Naive thymus-derived CD4-positive, alpha-beta T cell (primary cell): ENCODE results near the gene SRSF9. TPM values are rescaled to one million over a fixed set of nuclear protein-coding genes. Genes with fewer than 3 reads are reported as not detected.

Experiments used
- ATAC-seq: fragments of 150-1000 bp; cut with Tn5 transposase; 2 replicates; pipeline ENCODE4 v1.10.0; 2021; ENCODE audit warnings: mild to moderate bottlenecking, moderate library complexity
- CTCF ChIA-PET: fragments of 350-600 bp; sonication (Branson Sonifier 250); formaldehyde crosslinking; loops from one replicate; lab custom pipeline; 2021; ENCODE audit warnings: antibody characterized with exemption; lab: Charles Lee
- POLR2A ChIA-PET: fragments of 350-600 bp; sonication (Branson Sonifier 250); formaldehyde crosslinking; loops from one replicate; lab custom pipeline; 2021; ENCODE audit warnings: antibody characterized with exemption, inconsistent platforms; lab: Charles Lee
- DNase-seq, 9 donors: peaks; one replicate each; pipeline versions ENCODE4 v3.0.0 to v3.0.0-alpha.2; 2020 to 2022; ENCODE audit warnings: mixed read lengths in 1 of 9
- H3K27ac ChIP-seq: one replicate; pipeline ENCODE4 v1.7.0; 2013; ENCODE audit warnings: mild to moderate bottlenecking, low read depth, low read length, moderate library complexity
- H3K27me3 ChIP-seq, 2 donors: one replicate each; pipeline ENCODE4 v1.7.0; 2013; ENCODE audit warnings: low read length in 2 of 2, mild to moderate bottlenecking in 2 of 2, moderate library complexity in 2 of 2; ENCODE audit not compliant: control insufficient read depth in 2 of 2, insufficient read depth in 2 of 2
- H3K36me3 ChIP-seq, 3 experiments: 1 replicate in 2 of 3; 2 replicates in 1 of 3; pipeline ENCODE4 v1.7.0; 2013; ENCODE audit warnings: low read length in 3 of 3, mild to moderate bottlenecking in 3 of 3, moderate library complexity in 1 of 3; ENCODE audit not compliant: insufficient read depth in 3 of 3, control insufficient read depth in 2 of 3
- H3K4me1 ChIP-seq, 2 donors: one replicate each; pipeline ENCODE4 v1.7.0; 2013; ENCODE audit warnings: low read length in 2 of 2, mild to moderate bottlenecking in 2 of 2, moderate library complexity in 1 of 2; ENCODE audit not compliant: control insufficient read depth in 2 of 2, insufficient read depth in 2 of 2
- H3K4me3 ChIP-seq: 2 replicates; pipeline ENCODE4 v1.7.0; 2013; ENCODE audit warnings: mild to moderate bottlenecking, low read length
- H3K9me3 ChIP-seq, 3 experiments: 1 replicate in 2 of 3; 2 replicates in 1 of 3; pipeline ENCODE4 v1.7.0; 2013; ENCODE audit warnings: low read length in 3 of 3; ENCODE audit not compliant: control insufficient read depth in 2 of 3
- H3K27ac Mint-ChIP-seq, 9 donors: one replicate each; pipeline ENCODE4 v1.8.0; 2020 to 2022; ENCODE audit warnings: mixed read lengths in 9 of 9, mild to moderate bottlenecking in 8 of 9, moderate library complexity in 5 of 9, inconsistent platforms in 2 of 9
- H3K27me3 Mint-ChIP-seq, 5 donors: one replicate each; pipeline ENCODE4 v1.8.0; 2021 to 2022; ENCODE audit warnings: mixed read lengths in 5 of 5, mild to moderate bottlenecking in 1 of 5
- H3K36me3 Mint-ChIP-seq, 5 donors: one replicate each; pipeline ENCODE4 v1.8.0; 2020 to 2022; ENCODE audit warnings: mixed read lengths in 5 of 5, mild to moderate bottlenecking in 3 of 5, inconsistent platforms in 1 of 5
- H3K4me1 Mint-ChIP-seq, 7 donors: one replicate each; pipeline ENCODE4 v1.8.0; 2020 to 2022; ENCODE audit warnings: mixed read lengths in 7 of 7, mild to moderate bottlenecking in 3 of 7, inconsistent platforms in 1 of 7
- H3K4me3 Mint-ChIP-seq, 10 donors: one replicate each; pipeline ENCODE4 v1.8.0; 2020 to 2022; ENCODE audit warnings: mild to moderate bottlenecking in 10 of 10, mixed read lengths in 10 of 10, moderate library complexity in 6 of 10, inconsistent platforms in 2 of 10
- H3K9me3 Mint-ChIP-seq, 11 donors: one replicate each; pipeline ENCODE4 v1.8.0; 2020 to 2022; ENCODE audit warnings: mixed read lengths in 11 of 11, mild to moderate bottlenecking in 4 of 11, inconsistent platforms in 1 of 11, moderate library complexity in 1 of 11
- intact Hi-C, 2 donors: fragments of 100-400 bp; cut with micrococcal nuclease; formaldehyde crosslinking; loops; one replicate each; pipeline ENCODE4 v1.15.1; 2023
- polyA plus RNA-seq, 2 donors: library from polyadenylated mRNA; unstranded; fragments of 300-500 nt; fragmentation: Illumina TruSeq; gene quantifications; one replicate each; pipeline ENCODE4 v1.2.3, GENCODE V29; 2021
- total RNA-seq, 6 experiments: library from RNA in 5 of 6; stranded (reverse) in 5 of 6; gene quantifications; 1 replicate in 5 of 6; 2 replicates in 1 of 6; pipeline ENCODE4 v1.2.3 and lab custom pipeline; 2021 to 2026

The SRSF9 gene
- total and polyA plus RNA-seq, 7 experiments from 2014 or later, result 136 to 191 (median 148) TPM

DNA sequence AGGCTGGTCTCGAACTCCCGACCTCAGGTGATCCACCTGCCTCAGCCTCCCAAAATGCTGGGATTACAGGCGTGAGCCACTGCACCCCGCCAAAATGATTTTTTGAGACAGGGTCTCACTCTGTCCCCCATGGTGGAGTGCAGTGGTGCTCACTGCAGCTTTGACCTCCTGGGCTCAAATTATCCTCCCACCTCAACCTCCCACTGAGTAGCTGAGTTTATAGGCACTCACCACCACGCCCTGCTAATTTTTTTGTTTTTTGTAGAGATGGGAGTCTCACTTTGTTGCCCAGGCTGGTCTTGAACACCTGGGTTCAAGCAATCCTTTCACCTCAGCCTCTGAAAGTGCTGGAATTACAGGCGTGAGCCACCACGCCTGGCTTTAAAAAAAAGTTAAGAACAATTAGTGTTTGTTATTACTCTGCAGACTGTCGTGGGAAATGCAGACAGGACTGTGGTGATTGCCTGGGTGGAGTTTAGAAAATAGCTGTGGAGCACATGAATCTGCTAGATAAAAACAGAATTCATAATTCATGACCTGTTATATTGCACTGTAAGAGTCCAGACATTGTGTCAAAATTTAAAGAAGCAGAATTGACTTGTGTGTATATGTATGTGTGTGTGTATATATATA is 40.8 kb downstream of the SRSF9 start:
- Histone ChIP-seq H3K27me3 (no peaks in the 10 kb centered on the region), H3K36me3 (no peaks in the 10 kb centered on the region), H3K4me3 (no peak overlapping the region), H3K9me3 (no peaks in the 10 kb centered on the region), H3K4me1 (no peaks in the 10 kb centered on the region), H3K27ac (no peak overlapping the region)
- intact Hi-C loops, result no loop called here
- ATAC-seq (no peak), DNase-seq (no peak)
- ChIA-PET POLR2A (interaction anchor here (0.9 to 1.2 kb wide), 3 partner anchors 10 to 101 kb away, joined by 3 read pairs; partner anchors contain the start of gene PLA2G1B), CTCF (interaction anchor here (0.6 to 2.2 kb wide), 3 partner anchors 72 to 358 kb away, joined by 3 to 8 read pairs (median 4); no protein-coding TSS in a partner anchor)
- H3K27me3 Mint-ChIP-seq, result peaks cover 0 to 17% (median 4%) of the 10 kb centered on the region in 5 donors
- peaks cover 0 to 5% (median 0%) of the 10 kb centered on the region in 11 donors for H3K9me3 Mint-ChIP-seq
- H3K36me3 Mint-ChIP-seq, result no peaks in the 10 kb centered on the region
- H3K4me1 Mint-ChIP-seq, result peaks cover 0 to 5% (median 4%) of the 10 kb centered on the region in 7 donors
- no peak overlapping the region for H3K27ac Mint-ChIP-seq
- no peak overlapping the region for H3K4me3 Mint-ChIP-seq

DNA sequence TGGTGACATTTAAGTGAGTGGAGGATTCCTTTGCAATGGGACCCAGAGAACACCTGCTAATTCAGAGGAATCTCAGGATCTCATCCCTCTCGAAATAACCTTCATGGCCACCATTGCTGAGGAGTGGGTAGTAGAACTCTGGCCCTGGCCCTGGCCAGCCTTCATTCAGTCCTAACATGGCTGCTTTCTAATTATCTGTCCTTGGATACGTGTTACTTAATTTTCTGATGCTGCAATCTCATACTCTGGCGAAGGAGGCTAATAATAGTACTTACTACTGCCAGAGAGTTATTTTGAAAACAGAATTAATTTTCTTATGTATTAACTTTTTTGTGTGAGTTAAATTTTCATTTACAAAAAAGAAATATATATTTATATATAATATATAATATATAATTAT is 43.8 kb downstream of the SRSF9 start:
- Mint-ChIP-seq H3K4me3 (no peak overlapping the region), H3K4me1 (peaks cover 3 to 7% (median 4%) of the 10 kb centered on the region in 7 donors), H3K27ac (no peak overlapping the region), H3K36me3 (no peaks in the 10 kb centered on the region), H3K9me3 (peaks cover 0 to 3% (median 0%) of the 10 kb centered on the region in 11 donors), H3K27me3 (peaks cover 0 to 17% (median 0%) of the 10 kb centered on the region in 5 donors)
- DNase-seq (no peak), ATAC-seq (no peak)
- H3K9me3 ChIP-seq, result no peaks in the 10 kb centered on the region
- H3K4me3 ChIP-seq, result no peak overlapping the region
- no peak overlapping the region for H3K27ac ChIP-seq
- no peaks in the 10 kb centered on the region for H3K36me3 ChIP-seq
- no peaks in the 10 kb centered on the region for H3K27me3 ChIP-seq
- ChIA-PET POLR2A (no interaction called here), CTCF (no interaction called here)
- intact Hi-C loops, result no loop called here
- H3K4me1 ChIP-seq, result no peaks in the 10 kb centered on the region

DNA sequence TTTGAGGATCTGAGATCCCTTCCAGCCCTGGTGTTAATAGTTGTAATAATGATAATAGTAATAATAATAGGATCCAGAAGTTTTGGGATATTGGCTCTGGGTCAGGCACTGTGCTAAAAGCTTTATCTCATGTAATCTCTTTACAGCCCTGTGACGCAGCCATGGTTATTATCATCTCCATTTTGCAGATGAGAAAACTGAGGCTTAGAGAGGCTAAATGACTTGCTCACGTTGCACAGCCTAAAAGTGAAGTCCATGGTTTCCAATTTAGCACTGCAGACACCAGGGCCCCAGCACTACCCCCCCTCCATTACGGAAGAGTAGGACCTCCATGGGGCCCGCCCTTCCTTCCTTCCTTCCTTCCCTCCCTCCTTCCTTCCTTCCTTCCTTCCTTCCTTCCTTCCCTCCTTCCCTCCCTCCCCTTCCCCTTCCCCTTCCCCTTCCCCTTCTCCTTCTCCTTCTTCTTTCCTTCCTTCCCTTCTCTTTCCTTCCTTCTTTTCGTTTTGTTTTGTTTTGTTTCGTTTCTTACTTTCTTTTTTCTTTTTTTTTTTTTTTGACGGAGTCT is 46.6 kb downstream of the SRSF9 start:
- H3K36me3 ChIP-seq, result no peaks in the 10 kb centered on the region
- CTCF ChIA-PET, result interaction anchor here (0.9 kb wide), 1 partner anchor 37 kb away, joined by 4 read pairs; no protein-coding TSS in a partner anchor
- no peaks in the 10 kb centered on the region for H3K9me3 ChIP-seq
- no peak for ATAC-seq
- H3K4me1 Mint-ChIP-seq, result peaks cover 0 to 6% (median 0%) of the 10 kb centered on the region in 7 donors
- H3K4me3 Mint-ChIP-seq, result peak overlapping the region in 1 of 10 donors; percentile 13
- no peaks in the 10 kb centered on the region for H3K4me1 ChIP-seq
- no peak overlapping the region for H3K27ac Mint-ChIP-seq
- peaks cover 0 to 9% (median 0%) of the 10 kb centered on the region in 5 donors for H3K27me3 Mint-ChIP-seq
- intact Hi-C loops, result no loop called here
- H3K27ac ChIP-seq, result no peak overlapping the region
- no peak overlapping the region for H3K4me3 ChIP-seq
- POLR2A ChIA-PET, result no interaction called here
- no peaks in the 10 kb centered on the region for H3K9me3 Mint-ChIP-seq
- DNase-seq, result no peak
- H3K36me3 Mint-ChIP-seq, result no peaks in the 10 kb centered on the region
- no peaks in the 10 kb centered on the region for H3K27me3 ChIP-seq

DNA sequence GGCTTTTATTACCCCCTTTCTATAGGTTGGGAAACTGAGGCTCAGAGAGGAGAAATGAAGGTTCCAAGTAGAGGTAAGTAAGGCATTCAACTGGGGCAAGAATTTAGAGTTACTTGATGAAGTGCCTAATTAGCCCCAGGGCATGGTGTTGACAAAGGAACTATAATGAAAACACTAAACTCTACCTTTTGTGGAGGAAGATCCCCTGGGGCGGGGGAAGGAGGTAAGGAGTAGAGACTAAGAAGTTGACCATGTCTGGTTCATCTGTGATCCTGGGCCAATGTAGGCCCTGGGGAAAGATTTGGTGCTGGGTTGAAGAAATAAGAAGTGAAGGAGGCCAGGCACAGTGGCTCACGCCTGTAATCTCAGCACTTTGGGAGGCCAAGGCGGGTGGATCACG is 47.8 kb downstream of the SRSF9 start:
- Mint-ChIP-seq H3K36me3 (no peaks in the 10 kb centered on the region), H3K9me3 (no peaks in the 10 kb centered on the region), H3K27ac (no peak overlapping the region), H3K4me3 (no peak overlapping the region), H3K4me1 (peaks cover 0 to 6% (median 0%) of the 10 kb centered on the region in 7 donors), H3K27me3 (peaks cover 0 to 4% (median 3%) of the 10 kb centered on the region in 5 donors)
- ATAC-seq (no peak), DNase-seq (no peak)
- Histone ChIP-seq H3K36me3 (no peaks in the 10 kb centered on the region), H3K9me3 (no peaks in the 10 kb centered on the region), H3K27ac (no peak overlapping the region), H3K27me3 (no peaks in the 10 kb centered on the region), H3K4me1 (no peaks in the 10 kb centered on the region), H3K4me3 (no peak overlapping the region)
- POLR2A ChIA-PET, result interaction anchor here (0.6 kb wide), 1 partner anchor 331 kb away, joined by 5 read pairs; no protein-coding TSS in a partner anchor
- intact Hi-C loops, result no loop called here
- CTCF ChIA-PET, result no interaction called here

DNA sequence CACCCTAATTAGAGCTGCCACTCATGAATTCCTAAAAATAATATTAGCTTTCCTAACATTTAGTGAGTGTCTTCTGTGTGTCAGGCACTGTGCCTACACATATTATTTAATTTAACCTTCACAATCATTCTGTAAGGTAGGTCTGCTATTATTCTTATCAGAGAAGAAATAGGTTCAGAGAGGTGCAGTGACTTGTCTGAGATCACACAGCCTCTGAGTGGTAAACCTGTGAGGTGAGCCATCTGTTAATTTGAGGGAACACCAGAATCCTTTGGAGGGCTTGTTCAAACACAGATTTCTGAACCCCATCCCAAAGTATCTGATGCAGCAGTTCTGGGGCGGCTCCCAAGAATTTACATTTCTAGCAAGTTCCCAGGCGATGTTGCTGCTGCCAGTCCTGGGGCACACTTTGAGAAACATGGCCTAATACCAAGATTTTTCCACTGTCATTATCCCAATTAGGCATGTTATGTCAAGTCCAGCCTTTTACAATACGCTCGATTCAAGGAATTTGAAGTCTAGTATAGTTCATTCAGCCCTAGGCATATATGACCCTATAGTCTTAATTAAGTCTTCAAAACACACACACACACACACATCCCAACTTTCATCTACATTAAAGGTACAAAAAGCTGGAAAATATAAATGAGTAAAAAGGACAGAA is 51.5 kb downstream of the SRSF9 start:
- H3K27ac Mint-ChIP-seq, result no peak overlapping the region
- ATAC-seq (no peak), DNase-seq (no peak)
- intact Hi-C loops, result no loop called here
- Histone ChIP-seq H3K36me3 (no peaks in the 10 kb centered on the region), H3K27me3 (no peaks in the 10 kb centered on the region), H3K4me1 (no peaks in the 10 kb centered on the region), H3K9me3 (no peaks in the 10 kb centered on the region), H3K4me3 (no peak overlapping the region), H3K27ac (no peak overlapping the region)
- no peak overlapping the region for H3K4me3 Mint-ChIP-seq
- peaks cover 0 to 4% (median 0%) of the 10 kb centered on the region in 7 donors for H3K4me1 Mint-ChIP-seq
- CTCF ChIA-PET, result interaction anchor here (0.7 kb wide), 1 partner anchor 247 kb away, joined by 3 read pairs; no protein-coding TSS in a partner anchor
- no peaks in the 10 kb centered on the region for H3K36me3 Mint-ChIP-seq
- POLR2A ChIA-PET, result no interaction called here
- peaks cover 0 to 9% (median 0%) of the 10 kb centered on the region in 5 donors for H3K27me3 Mint-ChIP-seq
- no peaks in the 10 kb centered on the region for H3K9me3 Mint-ChIP-seq

DNA sequence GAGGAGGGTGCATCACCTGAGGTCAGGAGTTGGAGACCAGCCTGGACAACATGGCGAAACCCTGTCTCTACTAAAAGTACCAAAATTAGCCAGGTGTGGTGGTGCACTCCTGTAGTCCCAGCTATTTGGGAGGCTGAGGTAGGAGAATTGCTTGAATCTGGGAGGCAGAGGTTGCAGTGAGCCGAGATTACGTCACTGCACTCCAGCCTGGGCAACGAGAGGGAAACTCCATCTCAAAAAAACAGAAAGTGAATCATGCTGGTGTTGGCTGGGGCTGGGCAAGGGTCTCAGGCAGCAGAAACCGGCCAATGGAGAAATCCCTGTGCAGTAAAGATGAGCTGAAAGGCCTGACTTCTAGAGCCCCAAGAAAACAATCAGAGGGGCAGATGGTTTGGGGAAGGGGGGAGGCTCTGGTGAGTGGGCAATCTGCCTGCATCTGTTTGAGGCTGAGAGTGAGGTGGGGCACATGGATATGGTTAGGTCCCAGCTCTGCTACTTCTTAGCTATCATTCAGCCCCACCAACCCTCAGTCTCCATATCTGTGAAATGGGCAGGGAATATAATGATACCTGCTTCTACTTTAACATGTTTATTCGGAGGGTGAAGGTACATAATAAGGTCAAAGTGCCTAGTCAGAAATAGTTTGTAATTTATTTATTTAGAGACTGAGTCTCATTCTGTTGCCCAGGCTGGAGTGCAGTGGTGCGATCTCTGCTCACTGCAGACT is 52.9 kb downstream of the SRSF9 start:
- DNase-seq, result no peak
- no peaks in the 10 kb centered on the region for H3K36me3 ChIP-seq
- no peak overlapping the region for H3K27ac ChIP-seq
- CTCF ChIA-PET, result no interaction called here
- H3K4me3 ChIP-seq, result no peak overlapping the region
- H3K4me1 ChIP-seq, result no peaks in the 10 kb centered on the region
- ATAC-seq, result no peak
- no peaks in the 10 kb centered on the region for H3K9me3 ChIP-seq
- POLR2A ChIA-PET, result interaction anchor here (1.0 kb wide), 1 partner anchor 13 kb away, joined by 3 read pairs; no protein-coding TSS in a partner anchor
- intact Hi-C loops, result no loop called here
- H3K27me3 Mint-ChIP-seq, result peaks cover 0 to 12% (median 5%) of the 10 kb centered on the region in 5 donors
- H3K4me3 Mint-ChIP-seq, result no peak overlapping the region
- H3K27ac Mint-ChIP-seq, result no peak overlapping the region
- no peaks in the 10 kb centered on the region for H3K36me3 Mint-ChIP-seq
- H3K9me3 Mint-ChIP-seq, result no peaks in the 10 kb centered on the region
- H3K27me3 ChIP-seq, result no peaks in the 10 kb centered on the region
- H3K4me1 Mint-ChIP-seq, result peaks cover 0 to 2% (median 0%) of the 10 kb centered on the region in 7 donors
